ENCODE measurements around the gene WDR88.

DNA sequence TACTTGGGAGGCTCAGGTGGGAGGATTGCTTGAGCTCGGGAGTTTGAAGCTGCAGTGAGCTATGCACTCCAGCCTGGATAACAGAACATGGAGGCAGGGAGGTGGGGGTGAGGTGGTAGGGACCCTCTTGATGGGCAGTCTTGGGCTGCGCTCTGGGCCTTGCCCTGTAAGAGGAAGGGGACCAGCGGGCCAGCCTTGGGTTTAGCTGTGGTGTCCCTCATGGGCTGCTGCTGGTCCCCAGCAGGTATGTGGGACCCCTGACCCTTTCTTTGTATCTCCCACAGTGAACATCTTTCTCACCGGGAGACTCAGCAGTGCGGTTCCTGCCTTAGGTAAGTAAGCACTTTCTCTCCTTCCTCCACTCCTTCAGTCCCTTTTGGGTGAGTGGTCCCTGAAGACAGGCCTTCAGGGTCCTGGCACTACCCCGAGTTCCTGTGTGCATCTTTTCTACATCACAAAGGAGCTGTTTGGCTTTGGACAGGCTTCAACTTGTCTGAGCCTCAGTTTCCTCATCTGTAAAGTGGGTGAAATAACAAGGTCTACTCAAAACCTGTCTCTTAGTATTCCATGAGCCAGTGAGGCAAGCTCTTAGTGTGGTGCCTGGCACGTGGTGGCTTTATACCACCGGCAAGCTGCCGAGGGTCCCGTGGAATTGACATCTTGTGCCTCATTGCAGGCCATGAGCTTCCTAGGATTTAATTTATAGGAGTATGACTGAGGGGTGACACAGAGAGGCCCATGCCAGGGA, 64.7 kb downstream of the WDR88 start:
- TF ChIP-seq SP1 (IDR thresholded peaks at IDR 0.05) (no peak), FOXK2 (IDR thresholded peaks at IDR 0.05) (no peak), BHLHE40 (IDR thresholded peaks at IDR 0.05; ENCODE audit: borderline replicate concordance) (no peak), FOXM1 (IDR thresholded peaks at IDR 0.05; ENCODE audit: borderline replicate concordance) (no peak), ARNT (IDR thresholded peaks at IDR 0.05) (no peak), TARDBP (IDR thresholded peaks at IDR 0.05) (no peak), ELF4 (IDR thresholded peaks at IDR 0.05) (no peak), FOXA1 (IDR thresholded peaks at IDR 0.05) (no peak), SUZ12 (IDR thresholded peaks at IDR 0.05) (no peak)

Measured in HEK293T (cell line).